ENCODE measurements around the gene HIPK2.

HIPK2 gene

DNA sequence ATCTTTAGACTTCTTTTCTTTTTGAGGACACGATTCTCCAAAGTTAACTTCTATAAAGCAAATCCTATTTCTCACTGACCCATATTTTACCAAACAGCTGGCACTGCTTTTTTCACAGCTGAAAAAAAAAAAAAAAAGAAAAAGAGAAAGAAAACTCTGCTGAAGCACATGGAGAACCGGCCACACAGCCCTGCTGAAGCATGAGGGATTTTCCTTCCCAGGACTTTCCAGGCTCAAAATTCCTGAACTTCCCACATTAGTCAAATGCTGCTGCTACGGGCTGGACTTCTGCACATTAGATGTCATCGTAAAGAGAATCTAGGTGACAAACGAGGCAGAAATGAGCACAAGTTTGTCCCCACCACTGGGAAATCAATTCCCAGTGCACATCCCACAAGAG, 25.2 kb downstream of the HIPK2 start:
- DNase-seq (ENCODE audit: low read depth in 2 of 2) = no peak

- no peak for DNase-seq (ENCODE audit: low read depth in 2 of 2)
Observed at GRCh38 chr7:139752148-139752547, 25.6 kb downstream of the HIPK2 start.

DNA sequence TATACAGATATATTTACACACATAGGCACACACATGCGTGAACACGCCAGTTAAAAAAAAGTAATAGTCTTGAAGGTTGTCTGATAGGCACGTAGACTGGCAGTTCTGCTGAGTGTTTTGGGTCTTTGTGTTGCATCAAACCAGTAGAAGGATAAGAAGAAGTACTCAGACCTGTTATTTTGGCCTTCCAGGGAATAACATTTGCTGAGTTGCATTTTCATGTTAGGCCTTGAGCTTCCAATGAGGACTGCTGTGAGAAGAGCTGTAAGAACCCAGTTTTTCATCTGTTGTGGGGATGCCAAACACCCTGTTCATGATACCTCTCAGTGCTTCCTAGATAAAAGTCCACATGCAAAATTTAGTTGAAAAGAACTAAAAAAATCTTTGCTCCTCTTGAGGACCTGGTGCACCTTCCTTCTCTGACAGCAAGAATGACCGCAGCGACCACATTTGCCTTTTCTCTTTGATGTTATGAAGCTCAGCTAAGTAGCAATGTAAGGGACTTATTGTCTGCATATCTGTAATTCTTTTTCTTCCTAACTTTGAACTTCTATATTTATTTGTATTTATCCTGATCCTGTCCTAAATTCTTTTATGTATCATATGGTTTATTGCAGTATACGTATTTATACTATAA, 27.2 kb downstream of the HIPK2 start:
- no peak for DNase-seq (ENCODE audit: low read depth in 2 of 2)

DNA sequence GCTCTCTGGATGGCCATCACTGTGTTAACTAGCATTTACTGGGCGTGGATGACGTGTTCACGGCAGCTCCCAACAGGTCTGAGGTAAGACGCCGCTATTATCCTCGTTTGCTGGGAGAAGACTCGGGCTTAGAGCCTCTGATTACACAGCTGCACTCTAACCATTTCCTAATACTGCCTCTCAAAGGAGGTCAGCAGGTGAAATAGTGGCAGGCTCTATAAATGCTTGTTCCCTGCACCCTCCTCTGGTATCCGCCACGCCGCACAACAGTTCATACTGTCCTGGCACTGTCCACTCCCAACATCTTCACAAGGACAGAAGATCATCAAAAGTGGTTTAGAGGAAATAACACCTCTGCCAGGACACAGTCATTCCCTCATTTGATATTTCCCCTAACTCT, 28.3 kb downstream of the HIPK2 start:
- DNase-seq (ENCODE audit: low read depth in 2 of 2) = no peak

DNA sequence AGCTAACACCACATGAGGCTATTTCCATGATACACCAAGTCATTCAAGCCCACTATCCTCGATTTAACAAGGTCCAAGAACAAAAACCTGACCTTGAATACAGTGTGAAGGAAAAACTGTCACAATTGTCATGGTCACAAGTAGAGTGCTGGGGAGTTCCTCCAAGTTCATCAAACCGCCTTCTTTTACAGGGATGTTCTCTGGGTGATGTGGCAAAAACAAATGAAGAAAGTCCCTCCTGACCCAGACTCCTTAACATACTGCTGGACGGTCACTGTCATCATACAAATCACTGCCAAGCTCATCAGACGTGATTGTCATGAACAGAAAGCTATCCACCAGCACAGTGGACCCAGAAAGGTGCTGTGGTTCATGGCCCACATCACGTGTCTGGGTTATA, 28.9 kb downstream of the HIPK2 start:
- DNase-seq (ENCODE audit: low read depth in 2 of 2) = no peak

DNA sequence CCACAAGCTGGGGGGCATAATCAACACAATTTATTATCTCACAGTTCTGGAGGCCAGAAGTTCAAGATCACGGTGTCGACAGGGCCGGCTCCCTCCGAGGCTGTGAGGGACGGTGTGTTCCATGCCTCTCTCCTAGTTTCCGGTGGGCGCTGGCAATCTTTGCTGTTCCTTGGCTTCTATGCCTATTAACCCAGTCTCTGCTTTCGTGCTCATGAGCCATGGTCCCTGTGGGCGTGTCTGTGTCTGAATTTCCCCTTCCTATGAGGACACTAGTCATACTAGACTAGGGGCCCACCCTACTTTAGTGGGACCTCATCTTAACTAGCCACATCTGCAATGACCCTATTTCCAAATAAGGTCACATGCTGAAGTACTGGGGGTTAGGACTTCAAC, 29.4 kb downstream of the HIPK2 start:
- DNase-seq (ENCODE audit: low read depth in 2 of 2) = no peak

DNA sequence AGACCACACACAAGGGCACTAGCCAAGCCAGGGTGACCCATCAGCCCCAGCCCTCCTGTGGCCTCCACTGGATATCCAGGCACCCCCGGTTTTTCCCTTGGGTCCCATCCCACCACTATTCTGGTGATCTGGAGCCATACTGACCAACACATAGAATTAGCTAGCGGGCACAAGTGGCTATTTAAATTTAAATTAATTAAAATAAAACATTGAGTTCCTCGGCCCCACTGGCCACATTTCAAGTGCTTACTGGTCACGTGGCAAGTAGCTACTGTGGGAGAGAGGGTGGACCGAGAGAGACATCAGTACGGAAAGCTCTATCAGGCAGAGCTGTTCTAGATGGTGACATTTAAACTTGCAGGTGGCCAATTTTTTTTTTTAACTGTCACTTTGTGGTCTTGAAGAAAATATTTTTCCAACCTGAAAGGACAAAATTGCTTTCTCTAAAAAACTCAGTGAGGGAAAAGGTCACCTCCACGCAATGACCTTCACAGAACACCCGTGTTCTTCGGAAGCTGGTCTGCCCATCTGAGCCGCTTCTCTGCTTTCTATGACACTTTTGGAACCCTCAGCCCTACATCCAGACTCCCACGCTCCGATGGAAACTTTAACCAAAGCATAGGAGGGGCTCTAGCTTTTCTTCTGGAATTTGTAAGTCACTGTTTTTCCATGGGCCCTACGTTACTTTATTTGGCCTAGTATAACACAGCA, 30.0 kb downstream of the HIPK2 start:
- DNase-seq (ENCODE audit: low read depth in 2 of 2) = no peak

DNA sequence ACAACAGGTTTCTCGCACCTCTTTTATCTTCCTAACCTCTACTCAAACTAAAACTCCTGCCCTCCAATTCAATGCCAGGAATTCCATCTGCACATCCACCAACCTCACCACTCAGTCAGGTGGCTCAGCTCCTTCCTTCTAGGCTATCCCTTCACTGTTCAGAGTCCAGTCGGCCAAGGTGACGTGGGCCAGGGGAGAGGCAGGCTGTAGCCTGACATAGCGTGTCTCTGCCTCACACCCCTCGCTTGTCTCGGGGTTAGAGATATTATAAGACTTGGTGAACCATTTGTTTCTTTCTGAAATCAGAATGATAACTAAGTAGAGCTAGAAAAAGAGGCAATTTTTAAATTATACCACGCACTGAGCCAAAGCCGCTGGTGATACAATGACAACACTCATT, 31.1 kb downstream of the HIPK2 start:
- DNase-seq (ENCODE audit: low read depth in 2 of 2) = no peak

DNA sequence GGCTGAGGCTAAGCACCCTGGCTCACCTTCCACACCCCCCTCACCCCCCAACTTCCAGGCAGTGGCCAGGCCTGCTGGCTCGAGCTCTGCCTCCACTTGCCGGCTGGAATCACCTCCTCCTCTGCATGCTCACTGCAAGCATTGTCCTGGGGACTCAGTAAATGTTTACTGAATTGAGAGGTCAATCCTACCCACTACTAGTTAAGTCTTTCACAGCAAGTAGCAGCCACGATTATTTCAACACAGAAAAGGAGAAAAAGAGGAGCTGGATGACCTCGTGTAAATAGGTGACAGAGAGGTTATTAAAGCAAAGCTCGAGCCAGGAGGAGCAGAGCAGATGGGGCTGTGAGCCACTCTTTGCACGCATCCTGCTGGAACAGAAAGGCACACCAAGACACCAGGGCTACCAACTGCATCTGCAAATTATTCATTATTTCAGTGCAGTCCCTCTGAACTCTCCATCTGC, 32.1 kb downstream of the HIPK2 start:
- no peak for DNase-seq (ENCODE audit: low read depth in 2 of 2)

- DNase-seq (ENCODE audit: low read depth in 2 of 2) = no peak
Observed at GRCh38 chr7:139744768-139745677, 32.8 kb downstream of the HIPK2 start.

DNA sequence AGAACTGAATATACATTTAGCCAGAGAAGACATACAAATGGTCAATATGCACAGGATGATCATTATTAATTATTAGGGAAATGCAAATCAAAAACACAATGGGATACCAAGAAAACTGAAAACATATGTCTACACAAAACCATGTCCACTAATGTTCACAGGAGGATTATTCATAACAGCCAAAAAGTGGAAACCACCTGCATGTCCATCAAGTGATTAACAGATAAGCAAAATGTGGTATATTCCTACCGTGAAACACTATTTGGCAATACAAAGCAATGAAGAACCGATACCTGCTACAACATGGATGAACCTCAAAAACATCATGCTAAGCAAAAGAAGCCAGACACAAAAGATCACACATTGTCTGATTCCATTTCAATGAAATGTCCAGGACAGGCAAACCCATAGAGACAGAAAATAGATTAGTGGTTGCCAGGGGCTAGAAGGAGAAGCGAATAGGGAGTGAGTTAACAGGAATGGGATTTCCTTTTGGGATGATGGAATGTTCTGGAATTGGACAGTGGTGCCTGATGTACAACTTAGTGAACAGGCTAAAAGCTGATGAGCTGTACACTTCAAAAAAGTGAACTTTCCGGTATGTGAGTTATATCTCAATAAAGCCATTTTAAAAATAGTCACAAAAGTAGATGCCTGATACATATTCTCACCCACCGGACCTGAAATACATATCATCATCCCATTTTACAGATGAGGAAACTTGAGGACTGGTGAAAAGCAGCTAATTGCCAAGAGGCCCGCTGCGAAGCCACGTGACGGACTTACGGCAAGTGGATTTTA, 33.6 kb downstream of the HIPK2 start:
- DNase-seq (ENCODE audit: low read depth in 2 of 2) = no peak

DNA sequence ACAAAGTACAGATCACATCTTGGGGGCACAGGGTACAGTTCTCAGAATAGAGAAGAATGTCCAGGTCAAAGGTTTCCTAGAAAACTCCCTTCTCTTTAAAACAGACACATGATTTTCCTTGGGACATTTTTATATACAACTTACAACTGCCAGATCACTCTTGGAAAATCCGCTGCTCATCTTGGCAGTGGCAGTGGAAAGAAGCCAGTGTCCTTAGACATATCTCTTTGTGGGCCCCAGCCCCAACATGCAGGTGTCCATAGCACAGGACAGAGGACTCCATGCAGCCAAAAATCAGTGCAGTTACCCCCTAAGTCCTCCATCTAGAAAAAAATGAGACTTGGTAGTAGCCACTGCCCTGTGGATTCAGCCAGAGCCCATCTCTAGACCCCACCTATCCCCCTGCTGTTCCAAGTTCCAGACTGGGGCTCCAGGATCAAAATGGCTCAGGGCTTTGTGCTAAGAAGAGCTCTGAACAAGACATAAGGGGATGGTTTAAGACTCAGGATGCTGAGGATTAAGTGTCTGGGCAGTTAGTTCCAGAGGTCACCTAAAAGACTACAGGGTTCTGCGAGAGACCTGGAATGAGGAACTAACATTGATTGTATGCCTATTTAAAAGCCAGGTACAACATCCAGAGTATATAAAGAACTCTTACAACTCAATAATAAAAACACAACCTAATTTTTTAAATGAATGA, 34.4 kb downstream of the HIPK2 start:
- DNase-seq (ENCODE audit: low read depth in 2 of 2) = no peak

- no peak for DNase-seq (ENCODE audit: low read depth in 2 of 2)
Observed at GRCh38 chr7:139741789-139742344, 35.9 kb downstream of the HIPK2 start.

GRCh38 chr7:139741239-139741638, 36.6 kb downstream of the HIPK2 start:
- no peak for DNase-seq (ENCODE audit: low read depth in 2 of 2)

- no peak for DNase-seq (ENCODE audit: low read depth in 2 of 2)
Observed at GRCh38 chr7:139739863-139740597, 37.8 kb downstream of the HIPK2 start.

DNA sequence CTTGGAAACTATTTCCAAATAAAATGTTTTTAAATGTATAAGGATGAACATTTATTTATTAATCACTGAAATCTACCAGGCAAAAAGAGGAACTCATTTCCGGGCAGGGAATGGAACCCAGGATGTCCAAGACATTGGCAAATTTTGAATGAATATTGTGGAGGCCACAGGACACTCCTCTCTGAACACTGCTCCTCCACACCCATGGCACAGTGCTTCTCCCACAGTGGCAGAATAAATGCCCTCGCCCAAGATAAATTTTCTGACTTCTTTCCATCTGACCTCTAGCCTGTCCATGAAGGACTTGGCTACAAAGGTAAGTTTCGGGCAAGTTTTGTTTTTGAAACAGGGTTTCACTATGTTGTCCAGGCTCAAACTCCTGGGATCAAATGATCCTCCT, 39.0 kb downstream of the HIPK2 start:
- DNase-seq (ENCODE audit: low read depth in 2 of 2) = no peak

GRCh38 chr7:139738101-139738489, 39.7 kb downstream of the HIPK2 start:
- no peak for DNase-seq (ENCODE audit: low read depth in 2 of 2)

GRCh38 chr7:139737221-139738100, 40.3 kb downstream of the HIPK2 start:
- DNase-seq (ENCODE audit: low read depth in 2 of 2) = peak in 1 of 2 donors; percentile 22

Data from stimulated activated CD4-positive, alpha-beta T cell treated with anti-CD3 and anti-CD28 coated beads, Interleukin-15, amount 100 ng/mL, for 48 hours (primary cell).